ENCODE results near the gene JAK1. TPM values are rescaled to one million over a fixed set of nuclear protein-coding genes. Genes with fewer than 3 reads are reported as not detected.

JAK1 gene
- total and polyA plus RNA-seq, 9 of the 15 experiments (the other 6 are each of a cell fraction or from before 2014, with no cell fraction given), result 9.7 to 44.1 (median 42.5) TPM

- H3K4me2 ChIP-seq (ENCODE audit: insufficient read depth, low read length), result no peak overlapping the region
- no peak overlapping the region for H3K4me3 ChIP-seq
- 0 out of 2 replicates have a peak, but pooled peaks cover 4% of the 10 kb centered on the region for H4K20me1 ChIP-seq (replicated peaks; ENCODE audit: control insufficient read depth, insufficient read depth, low read length)
- H3K4me1 ChIP-seq (replicated peaks in 1 of 2; ENCODE audit: control insufficient read depth in 2 of 2, insufficient read depth in 2 of 2, low read length in 2 of 2), result peaks cover 0 to 5% of the 10 kb centered on the region in 2 experiments; a peak in 1 of 5 replicates
- peaks cover 34% of the 10 kb centered on the region for H3K79me2 ChIP-seq (ENCODE audit: control insufficient read depth, insufficient read depth, low read length)
- DNase-seq (ENCODE audit: extremely low read depth in 1 of 4, low spot score in 3 of 4) (peak in 1 of 4 experiments; percentile 23), FAIRE-seq (peak; percentile 67), ATAC-seq (peak; percentile 41; the same call in 2 of the 3 replicates)
- intact Hi-C loops (cut with micrococcal nuclease) (no loop called here), in situ Hi-C loops (cut with MboI) (no loop called here)
- no peaks in the 10 kb centered on the region for H3K9me3 ChIP-seq (replicated peaks; ENCODE audit: control insufficient read depth, insufficient read depth, low read depth, low read length)
- H3K27ac ChIP-seq (ENCODE audit: extremely low read depth, low read depth, low read length), result no peak overlapping the region
- H3K27me3 ChIP-seq (ENCODE audit: control insufficient read depth in 2 of 2, insufficient read depth in 2 of 2, low read length in 2 of 2), result no peaks in the 10 kb centered on the region
- H3K9me1 ChIP-seq (ENCODE audit: control insufficient read depth, insufficient read depth, low read length), result no peaks in the 10 kb centered on the region
- no peaks in the 10 kb centered on the region for H3K36me3 ChIP-seq (ENCODE audit: control insufficient read depth, insufficient read depth, low read length)
- ChIA-PET POLR2A (interaction anchor here (0.6 to 1.6 kb wide), 2 partner anchors 9 to 38 kb away, joined by 3 to 6 read pairs; no protein-coding TSS in a partner anchor), CTCF (ENCODE audit: low intra/inter-chr PET ratio) (no interaction called here)
- no TSS peak for BruUV-seq (replicated peaks)
- TF ChIP-seq RAD51 (IDR thresholded peaks at IDR 0.05; ENCODE audit: borderline replicate concordance, low read depth) (no peak), PCBP1 (IDR thresholded peaks at IDR 0.05; ENCODE audit: low read depth, low read length, poor library complexity, severe bottlenecking) (no peak), PKNOX1 (IDR thresholded peaks at IDR 0.05) (peak; percentile 49; the same call in 1 of the 2 replicates), ATF3 (IDR thresholded peaks at IDR 0.05) (peak; percentile 67), ATF3 (CRISPR knock-in tag; conservative IDR thresholded peaks at IDR 0.05) (no peak), FOXA3 (CRISPR knock-in tag; conservative IDR thresholded peaks at IDR 0.05 in 1 of 2, IDR thresholded peaks at IDR 0.05 in 1 of 2) (peak; percentile 63 to 88), FOSL1 (tag; conservative IDR thresholded peaks at IDR 0.05) (peak; percentile 80), TCF3 (CRISPR knock-in tag; IDR thresholded peaks at IDR 0.05) (peak; percentile 20; the same call in 1 of the 2 replicates), CEBPB (tag; IDR thresholded peaks at IDR 0.05) (no peak), DDX20 (tag; IDR thresholded peaks at IDR 0.05; ENCODE audit: low read depth) (no peak), ZSCAN29 (IDR thresholded peaks at IDR 0.05) (no peak), CBFA2T3 (IDR thresholded peaks at IDR 0.05) (0 out of 2 replicates have a peak, but pooled peaks have one; percentile 13), RNF2 (IDR thresholded peaks at IDR 0.05) (no peak), E4F1 (CRISPR knock-in tag; IDR thresholded peaks at IDR 0.05; ENCODE audit: borderline replicate concordance) (no peak), MEIS2 (IDR thresholded peaks at IDR 0.05; ENCODE audit: partially characterized antibody) (peak; percentile 86), JUND (IDR thresholded peaks at IDR 0.05; ENCODE audit: borderline replicate concordance, low read depth, low read length) (peak; percentile 72; the same call in 1 of the 2 replicates), JUND (tag; IDR thresholded peaks at IDR 0.05; ENCODE audit: borderline replicate concordance, low read depth, low read length) (peak; percentile 73; the same call in 2 of the 3 replicates), ARID1B (IDR thresholded peaks at IDR 0.05) (peak; percentile 50), SMARCA4 (IDR thresholded peaks at IDR 0.05) (0 out of 2 replicates have a peak, but pooled peaks have one; percentile 45), JUN (IDR thresholded peaks at IDR 0.05; ENCODE audit: borderline replicate concordance, low read depth, low read length) (0 out of 2 replicates have a peak, but pooled peaks have one; percentile 17), JUN (CRISPR knock-in tag; IDR thresholded peaks at IDR 0.05; ENCODE audit: borderline replicate concordance) (no peak)
- WGBS (ENCODE audit: insufficient coverage, low coverage, missing lambda C conversion rate), result 37% methylated on average over 3 of the region's 3 CpGs
- H2AFZ ChIP-seq (ENCODE audit: low read depth, low read length), result no peak overlapping the region
- no peak overlapping the region for H3K9ac ChIP-seq (ENCODE audit: insufficient read depth in 1 of 2, low read depth in 2 of 2, low read length in 2 of 2)
These were observed 59.9 kb downstream of the JAK1 start for GRCh38 chr1:64906447-64906846.

All from K562 (cell line).